K562 (cell line): ENCODE results near the gene PIK3CD. TPM values are rescaled to one million over a fixed set of nuclear protein-coding genes. Genes with fewer than 3 reads are reported as not detected.
A peak's percentile ranks its signal among the peaks of the same experiment; 100 is the strongest.

Experiments used
- BMI1 ChIP-seq: fragments of 150-350 bp; IDR thresholded peaks from 2 replicates; pipeline ENCODE4 v1.6.1; 2014; ENCODE audit warnings: low read length
- CREB5 ChIP-seq: fragments of 250-450 bp; sonication (Bioruptor Pico); IDR thresholded peaks from 2 replicates; pipeline ENCODE4 v1.5.0; 2020; ENCODE audit warnings: mild to moderate bottlenecking
- DDX20 ChIP-seq: fragments of 450-650 bp; IDR thresholded peaks from 2 replicates; pipeline ENCODE4 v1.6.1; 2016; ENCODE audit warnings: missing genetic modification characterization, low read depth, mild to moderate bottlenecking, missing compliant biosample characterization, moderate library complexity
- EGR1 ChIP-seq: fragments of 450-650 bp; conservative IDR thresholded peaks from 2 replicates; pipeline ENCODE4 v1.6.1; 2017; ENCODE audit warnings: mild to moderate bottlenecking
- ETV6 ChIP-seq, 3 experiments: fragments of 150-350 bp in 1 of 3; sonication (generic) in 1 of 3; formaldehyde crosslinking in 1 of 3; IDR thresholded peaks; 2 replicates each; pipeline versions ENCODE4 v1.6.1 to v1.8.0; 2014 to 2022; ENCODE audit warnings: borderline replicate concordance in 2 of 3, low read depth in 2 of 3, antibody characterized with exemption in 1 of 3, low read length in 1 of 3, mild to moderate bottlenecking in 1 of 3, missing genetic modification reagents in 1 of 3
- HDAC8 ChIP-seq: fragments of 450-650 bp; IDR thresholded peaks from 2 replicates; pipeline ENCODE4 v1.6.1; 2016; ENCODE audit warnings: mild to moderate bottlenecking, missing genetic modification characterization, moderate library complexity, missing compliant biosample characterization
- HINFP ChIP-seq: fragments of 450-650 bp; conservative IDR thresholded peaks from 2 replicates; pipeline ENCODE4 v1.6.1; 2016; ENCODE audit warnings: missing genetic modification characterization, low read depth, mild to moderate bottlenecking, control low read depth, missing compliant biosample characterization
- ILK ChIP-seq: fragments of 450-650 bp; IDR thresholded peaks from 2 replicates; pipeline ENCODE4 v1.6.1; 2016; ENCODE audit warnings: missing genetic modification characterization, low read depth, mild to moderate bottlenecking, missing compliant biosample characterization, moderate library complexity, borderline replicate concordance
- IRF2 ChIP-seq: sonication (generic); formaldehyde crosslinking; IDR thresholded peaks from 2 replicates; pipeline ENCODE4 v1.8.1; 2022; ENCODE audit warnings: mild to moderate bottlenecking, missing genetic modification reagents
- MAFK ChIP-seq: IDR thresholded peaks from 2 replicates; pipeline ENCODE4 v1.6.1; 2011; ENCODE audit warnings: low read length, improper control_type of control experiment
- PBX2 ChIP-seq, 2 experiments: IDR thresholded peaks in 1 of 2; conservative IDR thresholded peaks in 1 of 2; 2 replicates each; pipeline ENCODE4 v1.6.1; 2016; ENCODE audit warnings: low read depth in 2 of 2, mild to moderate bottlenecking in 1 of 2, missing compliant biosample characterization in 1 of 2, missing genetic modification characterization in 1 of 2, moderate library complexity in 1 of 2
- TAF7 ChIP-seq: fragments of 450-650 bp; IDR thresholded peaks from 2 replicates; pipeline ENCODE4 v1.6.1; 2016; ENCODE audit warnings: missing genetic modification characterization, missing compliant biosample characterization
- TEAD1 ChIP-seq, 2 experiments: fragments of 450-650 bp in 1 of 2; sonication (generic) in 1 of 2; formaldehyde crosslinking; IDR thresholded peaks; 2 replicates each; pipeline versions ENCODE4 v1.4.0 to v1.8.0; 2020 to 2022; ENCODE audit warnings: mild to moderate bottlenecking in 2 of 2, missing genetic modification reagents in 1 of 2
- ZBED1 ChIP-seq: IDR thresholded peaks from 2 replicates; pipeline ENCODE4 v1.6.1; 2014
- ZBTB17 ChIP-seq: fragments of 450-650 bp; formaldehyde crosslinking; IDR thresholded peaks from 2 replicates; pipeline ENCODE4 v1.4.0; 2020; ENCODE audit warnings: mild to moderate bottlenecking
- ZBTB26 ChIP-seq: fragments of 450-650 bp; formaldehyde crosslinking; IDR thresholded peaks from 2 replicates; pipeline ENCODE4 v1.4.0; 2022; ENCODE audit warnings: missing genetic modification characterization
- ZBTB7A ChIP-seq: IDR thresholded peaks from 2 replicates; pipeline ENCODE4 v1.6.1; 2011; ENCODE audit warnings: low read depth, mild to moderate bottlenecking, low read length, moderate library complexity, borderline replicate concordance; ENCODE audit not compliant: control insufficient read depth
- ZNF668 ChIP-seq: fragments of 250-450 bp; sonication (Bioruptor Pico); IDR thresholded peaks from 2 replicates; pipeline ENCODE4 v1.8.0; 2022; ENCODE audit warnings: mild to moderate bottlenecking, inconsistent platforms
- polyA plus RNA-seq, 8 experiments: library from polyadenylated mRNA; depleted of rRNA in 4 of 8; stranded (reverse) in 5 of 8; unstranded in 3 of 8; fragments of >200 nt; fragmentation: Nextera tagmentation in 2 of 8; fragmentation: Illumina TruSeq in 1 of 8; extraction: Ambion mirVana in 2 of 8; extraction: Trizol in 1 of 8; gene quantifications; 2 replicates each; pipeline versions ENCODE4 v1.2.1 to v1.2.3, GENCODE V29; 2011 to 2014; ENCODE audit warnings: inconsistent platforms in 1 of 8, missing spikeins in 1 of 8
- total RNA-seq, 7 experiments: library from RNA; depleted of rRNA in 6 of 7; stranded (reverse); fragments of >200 nt in 6 of 7; fragmentation: Illumina TruSeq in 2 of 7; extraction: Trizol in 2 of 7; gene quantifications; 2 replicates each; pipeline versions ENCODE4 v1.2.1 to v1.2.3, GENCODE V29; 2011 to 2021; ENCODE audit warnings: low replicate concordance in 1 of 7

PIK3CD gene
- total and polyA plus RNA-seq, 9 of the 15 experiments (the other 6 are each of a cell fraction or from before 2014, with no cell fraction given), result 1.8 to 20.8 (median 7.2) TPM

- TF ChIP-seq BMI1 (peak; percentile 75), MAFK (no peak), TAF7 (tag) (peak; percentile 75), ILK (tag) (peak; percentile 78; the same call in 1 of the 2 replicates), ZBTB7A (no peak), HDAC8 (tag) (peak; percentile 97), DDX20 (tag) (peak; percentile 89), ETV6 (IDR thresholded peaks at IDR 0.05; ENCODE audit: borderline replicate concordance in 1 of 2, low read depth in 2 of 2, low read length in 1 of 2) (peak in 1 of 2 experiments; percentile 3; a peak in 1 of 4 replicates), ETV6 (CRISPR knock-in tag; IDR thresholded peaks at IDR 0.05; ENCODE audit: borderline replicate concordance) (no peak), IRF2 (CRISPR knock-in tag) (0 out of 2 replicates have a peak, but pooled peaks have one; percentile 51), HINFP (tag) (peak; percentile 79), ZBTB26 (CRISPR knock-in tag) (peak; percentile 67; the same call in 1 of the 2 replicates), ZBTB17 (CRISPR knock-in tag) (0 out of 2 replicates have a peak, but pooled peaks have one; percentile 45), ZBED1 (no peak), ZNF668 (peak; percentile 94), CREB5 (no peak), TEAD1 (CRISPR knock-in tag; IDR thresholded peaks at IDR 0.05) (peak; percentile 28 to 94; a peak in 2 of 4 replicates), PBX2 (CRISPR knock-in tag; IDR thresholded peaks at IDR 0.05; ENCODE audit: low read depth) (no peak), PBX2 (tag; conservative IDR thresholded peaks at IDR 0.05; ENCODE audit: low read depth) (peak; percentile 64), EGR1 (peak; percentile 35; the same call in 1 of the 2 replicates)
Observed at GRCh38 chr1:9774712-9775679, 123.5 kb downstream of the PIK3CD start (continued).
